SK-N-SH treated with all-trans-retinoic acid at 6 μM for 48 hours (cell line): ENCODE results near the gene MRPS2.
"Not testable (repeated sequence)": the region's sequence is repeated elsewhere in the genome, so short reads cannot be mapped to it uniquely, and the experiment has no call there.

Experiments used
- BACH2 ChIP-seq: fragments of 250-450 bp; sonication (Bioruptor Pico); IDR thresholded peaks from 2 replicates; pipeline ENCODE4 v1.9.0; 2021; ENCODE audit warnings: mild to moderate bottlenecking, borderline replicate concordance
- ESRRG ChIP-seq: fragments of 250-450 bp; sonication (Bioruptor Pico); IDR thresholded peaks from 2 replicates; pipeline ENCODE4 v1.6.1; 2021; ENCODE audit warnings: mild to moderate bottlenecking
- ISL1 ChIP-seq: fragments of 250-450 bp; sonication (Bioruptor Pico); IDR thresholded peaks from 2 replicates; pipeline ENCODE4 v2.1.2; 2022; ENCODE audit warnings: mild to moderate bottlenecking, moderate library complexity
- OSR1 ChIP-seq: fragments of 250-450 bp; sonication (Bioruptor Pico); IDR thresholded peaks from 2 replicates; pipeline ENCODE4 v1.8.0; 2022; ENCODE audit warnings: moderate library complexity, mild to moderate bottlenecking, inconsistent platforms
- PATZ1 ChIP-seq: fragments of 250-450 bp; sonication (Bioruptor Pico); IDR thresholded peaks from 2 replicates; pipeline ENCODE4 v1.8.0; 2020; ENCODE audit warnings: mild to moderate bottlenecking, moderate library complexity, borderline replicate concordance
- PPARA ChIP-seq: fragments of 250-450 bp; sonication (Bioruptor Pico); IDR thresholded peaks from 2 replicates; pipeline ENCODE4 v1.5.0; 2020; ENCODE audit warnings: mild to moderate bottlenecking, borderline replicate concordance
- RARB ChIP-seq: fragments of 250-450 bp; sonication (Bioruptor Pico); IDR thresholded peaks from 2 replicates; pipeline ENCODE4 v1.8.0; 2021; ENCODE audit warnings: mild to moderate bottlenecking, moderate library complexity
- TSHZ2 ChIP-seq: fragments of 250-450 bp; sonication (Bioruptor Pico); IDR thresholded peaks from 2 replicates; pipeline ENCODE4 v1.5.0; 2020; ENCODE audit warnings: mild to moderate bottlenecking, moderate library complexity
- ZFP3 ChIP-seq: fragments of 250-450 bp; sonication (Bioruptor Pico); IDR thresholded peaks from 2 replicates; pipeline ENCODE4 v1.5.0; 2020; ENCODE audit warnings: mild to moderate bottlenecking, moderate library complexity
- ZNF565 ChIP-seq: fragments of 450-650 bp; formaldehyde crosslinking; conservative IDR thresholded peaks from 2 replicates; pipeline ENCODE4 v1.5.0; 2020; ENCODE audit warnings: low read depth, mild to moderate bottlenecking, moderate library complexity
- ZNF70 ChIP-seq: fragments of 450-650 bp; formaldehyde crosslinking; IDR thresholded peaks from 2 replicates; pipeline ENCODE4 v1.5.0; 2020; ENCODE audit warnings: mild to moderate bottlenecking, moderate library complexity

GRCh38 chr9:135534826-135535225, 34.3 kb downstream of the MRPS2 start:
- TF ChIP-seq ZFP3; PATZ1 (CRISPR knock-in tag); ESRRG (CRISPR knock-in tag); RARB; PPARA (CRISPR knock-in tag); TSHZ2 (CRISPR knock-in tag); ZNF565 (CRISPR knock-in tag); ISL1 (CRISPR knock-in tag); OSR1 (CRISPR knock-in tag); ZNF70 (CRISPR knock-in tag); BACH2 (CRISPR knock-in tag): not testable (repeated sequence)
